Heart right ventricle (tissue), 16 donors: ENCODE data around the gene DNAH10. TPM values are rescaled to one million over a fixed set of nuclear protein-coding genes. Genes with fewer than 3 reads are reported as not detected.

ENCODE experiments used
- ATAC-seq, 8 donors: fragments of 200-7000 bp; cut with Tn5 transposase; one replicate each; pipeline ENCODE4 v1.9.1; 2020; ENCODE audit warnings: mild to moderate bottlenecking in 8 of 8, moderate library complexity in 8 of 8, moderate number of reproducible peaks in 1 of 8
- DNase-seq, 2 donors: peaks; one replicate each; pipeline ENCODE4 v3.0.0-alpha.2; 2020
- H3K27ac ChIP-seq, 10 donors: fragments of 200-600 bp; sonication (generic) in 2 of 10; one replicate each; pipeline versions ENCODE4 v1.5.0 to v1.8.0; 2020 to 2022; ENCODE audit warnings: mild to moderate bottlenecking in 3 of 10
- H3K27me3 ChIP-seq, 7 donors: fragments of 200-600 bp; one replicate each; pipeline ENCODE4 v1.8.0; 2021 to 2022; ENCODE audit warnings: mild to moderate bottlenecking in 2 of 7
- H3K36me3 ChIP-seq, 9 donors: fragments of 200-600 bp; sonication (generic) in 1 of 9; one replicate each; pipeline versions ENCODE4 v1.5.0 to v1.8.0; 2020 to 2022; ENCODE audit warnings: mild to moderate bottlenecking in 2 of 9
- H3K4me1 ChIP-seq, 9 donors: fragments of 200-600 bp; sonication (generic) in 1 of 9; one replicate each; pipeline versions ENCODE4 v1.5.0 to v1.8.0; 2020 to 2022; ENCODE audit warnings: mild to moderate bottlenecking in 4 of 9
- H3K4me3 ChIP-seq, 10 donors: fragments of 200-600 bp; sonication (generic) in 2 of 10; one replicate each; pipeline versions ENCODE4 v1.5.0 to v1.8.0; 2020 to 2022; ENCODE audit warnings: mild to moderate bottlenecking in 7 of 10, moderate library complexity in 2 of 10
- H3K9me3 ChIP-seq, 11 donors: fragments of 200-600 bp in 10 of 11; sonication (generic) in 2 of 11; one replicate each; pipeline versions ENCODE4 v1.5.0 to v1.8.0; 2013 to 2022; ENCODE audit warnings: mild to moderate bottlenecking in 2 of 11, control low read depth in 1 of 11, moderate library complexity in 1 of 11
- CTCF ChIP-seq, 9 donors: fragments of 200-600 bp; sonication (generic) in 2 of 9; IDR thresholded peaks; one replicate each; pipeline versions ENCODE4 v1.5.0 to v1.8.0; 2021 to 2022; ENCODE audit warnings: antibody characterized with exemption in 9 of 9, mild to moderate bottlenecking in 5 of 9, moderate library complexity in 1 of 9
- WGBS, 2 donors: extraction: QIAGEN DNeasy Blood & Tissue Kit; methylation state at CpG; one replicate each; pipeline ENCODE4 v1.1.7; 2013; ENCODE audit warnings: inconsistent platforms in 1 of 2; 5-methylcytosine and 5-hydroxymethylcytosine counted together
- intact Hi-C, 10 donors: fragments of 100-400 bp; cut with DNase I; formaldehyde crosslinking; loops; one replicate each; pipeline versions ENCODE4 v1.11.1 to v1.14.2; 2022
- polyA plus RNA-seq, 2 donors: library from polyadenylated mRNA; stranded (reverse); fragments of 200-250 nt; gene quantifications; one replicate each; pipeline ENCODE4 v1.2.3, GENCODE V29; 2013
- total RNA-seq, 10 donors: library from RNA; stranded (reverse); fragmentation: NEBNext Ultra II Directional in 3 of 10; extraction: Animal tissue kit (Norgen Biotek cat#: 25700) in 3 of 10; gene quantifications; one replicate each; pipeline versions ENCODE4 v1.2.1 to v1.2.4, GENCODE V29; 2021 to 2023
- donor health status: Arrhythmogenic right ventricular cardiomyopathy.
- donor health status: ischemic (EF 13 %, LVEDD 7.1; RV severe dilation, severe dysfunction).
- donor health status: healthy with polysubstance abuse.
- donor health status: DM: no; HTN: yes; CAD: no.
- donor health status: DM: no; HTN: no; CAD: no.
- donor health status: ischemic (EF 25% LVEDD 6.9; RV normal size, moderate dysfunction).
- donor health status: ischemic (EF 25% LVEDD 5.7; RV mildly dilated, moderate dysfunction).
- donor health status: healthy.
- donor health status: DM: yes; HTN: yes; CAD: no.
- donor health status: Ischemic cardiomyopathy.
- donor health status: ischemic (EF 35%, LVEDD 5.7; RV mildly dilated, moderate dysfunction).
- donor health status: nonischemic (EF 11% LVEDD 7.7; RV severe dilation, severe dysfunction).
- donor health status: DM: yes; HTN: yes; CAD: no.
- donor health status: PGD.
- donor health status: ischemic (EF 29% LVEDD 5.4; RV normal size, mild dysfunction).
- donor health status: nonischemic (EF 23%, LVEDD 6.1; RV moderate dilation, normal function).

DNAH10 gene
- total and polyA plus RNA-seq, 12 donors = 0.05 to 0.60 (median 0.09) TPM; not detected in 3

- intact Hi-C loops = no loop called here
- Histone ChIP-seq H3K4me3 (no peak overlapping the region), H3K4me1 (no peaks in the 10 kb centered on the region), H3K27me3 (peaks cover 0 to 39% (median 6%) of the 10 kb centered on the region in 7 donors), H3K9me3 (no peaks in the 10 kb centered on the region), H3K27ac (no peak overlapping the region), H3K36me3 (no peaks in the 10 kb centered on the region)
- WGBS, 2 donors = 86 to 92% methylated on average over 5 of the region's 5 CpGs
- no peak for TF ChIP-seq CTCF (IDR thresholded peaks at IDR 0.05)
- no peak for ATAC-seq
- DNase-seq = no peak
These were observed 135.1 kb downstream of the DNAH10 start for GRCh38 chr12:123897221-123897620.

GRCh38 chr12:123898673-123899072, 136.6 kb downstream of the DNAH10 start:
- Histone ChIP-seq H3K4me1 (no peaks in the 10 kb centered on the region), H3K27ac (no peak overlapping the region), H3K9me3 (no peaks in the 10 kb centered on the region), H3K36me3 (no peaks in the 10 kb centered on the region), H3K4me3 (no peak overlapping the region), H3K27me3 (peaks cover 0 to 37% (median 6%) of the 10 kb centered on the region in 7 donors)
- no peak for TF ChIP-seq CTCF (IDR thresholded peaks at IDR 0.05)
- 87 to 92% methylated on average over 18 of the region's 18 CpGs for WGBS, 2 donors
- DNase-seq = no peak
- no peak for ATAC-seq
- intact Hi-C loops = no loop called here

- peak in 3 of 8 donors; percentile 35 to 72 (median 69) for ATAC-seq
- Histone ChIP-seq H3K4me1 (no peaks in the 10 kb centered on the region), H3K4me3 (no peak overlapping the region), H3K27ac (no peak overlapping the region), H3K9me3 (no peaks in the 10 kb centered on the region), H3K27me3 (peaks cover 0 to 35% (median 6%) of the 10 kb centered on the region in 7 donors), H3K36me3 (no peaks in the 10 kb centered on the region)
- no peak for TF ChIP-seq CTCF (IDR thresholded peaks at IDR 0.05)
- 60 to 69% methylated on average over 9 of the region's 9 CpGs for WGBS, 2 donors
- DNase-seq = no peak
- intact Hi-C loops = no loop called here
These were observed 137.3 kb downstream of the DNAH10 start for GRCh38 chr12:123899368-123899767.

GRCh38 chr12:123900871-123901376, 138.8 kb downstream of the DNAH10 start:
- Histone ChIP-seq H3K4me1 (no peaks in the 10 kb centered on the region), H3K27me3 (peaks cover 0 to 35% (median 6%) of the 10 kb centered on the region in 7 donors), H3K4me3 (no peak overlapping the region), H3K9me3 (no peaks in the 10 kb centered on the region), H3K36me3 (no peaks in the 10 kb centered on the region), H3K27ac (no peak overlapping the region)
- intact Hi-C loops = loop anchor here in 3 of 10 donors (5.0 to 10.0 kb wide), 4 partner anchors 84 to 874 kb away; no protein-coding TSS in a partner anchor
- DNase-seq = no peak
- WGBS, 2 donors = 55 to 62% methylated on average over 9 of the region's 9 CpGs
- no peak for ATAC-seq
- TF ChIP-seq CTCF (IDR thresholded peaks at IDR 0.05) = no peak
